Mesothelial cell of epicardium (in vitro differentiated cells): ENCODE results near the gene ZMYM4. TPM values are rescaled to one million over a fixed set of nuclear protein-coding genes. Genes with fewer than 3 reads are reported as not detected.

Experiments used
- DNase-seq, 2 experiments: peaks; one replicate each; pipeline ENCODE4 v3.0.0; 2021; ENCODE audit warnings: low spot score in 2 of 2; ENCODE audit not compliant: unreplicated experiment in 2 of 2
- H3K27ac Mint-ChIP-seq: 2 replicates; pipeline ENCODE4 v1.8.0; 2021; ENCODE audit warnings: mixed read lengths
- H3K27me3 Mint-ChIP-seq: 2 replicates; pipeline ENCODE4 v1.8.0; 2021; ENCODE audit warnings: low read depth, mixed read lengths
- H3K36me3 Mint-ChIP-seq: 2 replicates; pipeline ENCODE4 v1.8.0; 2021; ENCODE audit warnings: mixed read lengths
- H3K4me1 Mint-ChIP-seq: 2 replicates; pipeline ENCODE4 v1.8.0; 2021; ENCODE audit warnings: mixed read lengths
- H3K4me3 Mint-ChIP-seq: 2 replicates; pipeline ENCODE4 v1.8.0; 2021; ENCODE audit warnings: mild to moderate bottlenecking, moderate library complexity, mixed read lengths
- H3K9me3 Mint-ChIP-seq: 2 replicates; pipeline ENCODE4 v1.8.0; 2021; ENCODE audit warnings: mixed read lengths
- total RNA-seq: library from RNA; stranded (reverse); gene quantifications from 3 replicates; pipeline ENCODE4 v1.2.1, GENCODE V29; 2021
- TF ChIP-seq, protein P1 (sequence below): fragments of 200-600 bp; sonication (generic); IDR thresholded peaks from one replicate; pipeline ENCODE4 v1.5.0; 2021; ENCODE audit warnings: antibody characterized with exemption; ENCODE audit not compliant: unreplicated experiment

Gene ZMYM4
- total RNA-seq, 1 donor from 2014 or later = 91.3 TPM

DNA sequence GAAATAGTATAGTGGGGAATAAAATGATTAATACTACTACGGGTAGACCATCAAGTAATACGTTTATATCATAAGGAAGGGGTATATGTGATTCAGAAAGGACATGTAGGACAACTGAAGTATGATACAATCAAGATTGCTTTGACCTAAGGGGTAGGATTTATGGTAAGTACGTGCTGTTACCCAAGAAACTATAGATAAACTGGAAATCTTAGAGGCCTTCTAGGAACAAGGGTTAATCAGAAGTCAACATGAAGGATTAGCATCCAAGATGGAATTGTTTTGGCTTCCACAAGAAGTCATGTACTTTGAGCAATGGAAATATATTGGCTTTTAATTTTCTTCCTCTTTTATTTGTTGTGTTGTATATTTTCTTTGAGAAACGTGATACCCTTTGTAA lies 13.2 kb upstream of the ZMYM4 start:
- Mint-ChIP-seq H3K4me1 (no peaks in the 10 kb centered on the region), H3K9me3 (no peaks in the 10 kb centered on the region), H3K27ac (no peak overlapping the region), H3K27me3 (peaks cover 3% of the 10 kb centered on the region), H3K4me3 (no peak overlapping the region), H3K36me3 (no peaks in the 10 kb centered on the region)
- DNase-seq = no peak
- TF ChIP-seq, protein P1, sequence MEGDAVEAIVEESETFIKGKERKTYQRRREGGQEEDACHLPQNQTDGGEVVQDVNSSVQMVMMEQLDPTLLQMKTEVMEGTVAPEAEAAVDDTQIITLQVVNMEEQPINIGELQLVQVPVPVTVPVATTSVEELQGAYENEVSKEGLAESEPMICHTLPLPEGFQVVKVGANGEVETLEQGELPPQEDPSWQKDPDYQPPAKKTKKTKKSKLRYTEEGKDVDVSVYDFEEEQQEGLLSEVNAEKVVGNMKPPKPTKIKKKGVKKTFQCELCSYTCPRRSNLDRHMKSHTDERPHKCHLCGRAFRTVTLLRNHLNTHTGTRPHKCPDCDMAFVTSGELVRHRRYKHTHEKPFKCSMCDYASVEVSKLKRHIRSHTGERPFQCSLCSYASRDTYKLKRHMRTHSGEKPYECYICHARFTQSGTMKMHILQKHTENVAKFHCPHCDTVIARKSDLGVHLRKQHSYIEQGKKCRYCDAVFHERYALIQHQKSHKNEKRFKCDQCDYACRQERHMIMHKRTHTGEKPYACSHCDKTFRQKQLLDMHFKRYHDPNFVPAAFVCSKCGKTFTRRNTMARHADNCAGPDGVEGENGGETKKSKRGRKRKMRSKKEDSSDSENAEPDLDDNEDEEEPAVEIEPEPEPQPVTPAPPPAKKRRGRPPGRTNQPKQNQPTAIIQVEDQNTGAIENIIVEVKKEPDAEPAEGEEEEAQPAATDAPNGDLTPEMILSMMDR = no peak

DNA sequence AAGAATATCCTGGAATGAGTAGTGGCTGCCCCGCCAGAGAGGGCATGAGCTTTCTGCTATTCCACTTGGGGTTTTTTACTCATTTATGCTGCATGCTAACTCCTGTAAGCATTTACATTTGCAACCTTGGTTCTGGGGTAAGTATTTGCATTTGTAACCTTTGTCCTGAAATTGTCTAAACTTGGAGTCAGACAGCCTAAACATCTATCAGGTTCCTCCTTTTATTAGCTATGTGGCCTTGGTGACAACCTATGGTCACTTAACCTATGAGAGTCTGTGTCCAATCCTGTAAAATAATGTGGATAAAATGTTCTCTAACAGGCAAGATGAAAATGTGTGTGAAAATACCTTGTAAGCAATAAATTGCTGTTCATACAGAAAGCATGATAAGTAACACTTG lies 8.9 kb upstream of the ZMYM4 start:
- DNase-seq = no peak
- TF ChIP-seq, protein P1 = no peak
- H3K4me3 Mint-ChIP-seq = no peak overlapping the region
- no peak overlapping the region for H3K27ac Mint-ChIP-seq
- H3K4me1 Mint-ChIP-seq = peaks cover 1% of the 10 kb centered on the region
- H3K27me3 Mint-ChIP-seq = no peaks in the 10 kb centered on the region
- H3K36me3 Mint-ChIP-seq = no peaks in the 10 kb centered on the region
- H3K9me3 Mint-ChIP-seq = no peaks in the 10 kb centered on the region

DNA sequence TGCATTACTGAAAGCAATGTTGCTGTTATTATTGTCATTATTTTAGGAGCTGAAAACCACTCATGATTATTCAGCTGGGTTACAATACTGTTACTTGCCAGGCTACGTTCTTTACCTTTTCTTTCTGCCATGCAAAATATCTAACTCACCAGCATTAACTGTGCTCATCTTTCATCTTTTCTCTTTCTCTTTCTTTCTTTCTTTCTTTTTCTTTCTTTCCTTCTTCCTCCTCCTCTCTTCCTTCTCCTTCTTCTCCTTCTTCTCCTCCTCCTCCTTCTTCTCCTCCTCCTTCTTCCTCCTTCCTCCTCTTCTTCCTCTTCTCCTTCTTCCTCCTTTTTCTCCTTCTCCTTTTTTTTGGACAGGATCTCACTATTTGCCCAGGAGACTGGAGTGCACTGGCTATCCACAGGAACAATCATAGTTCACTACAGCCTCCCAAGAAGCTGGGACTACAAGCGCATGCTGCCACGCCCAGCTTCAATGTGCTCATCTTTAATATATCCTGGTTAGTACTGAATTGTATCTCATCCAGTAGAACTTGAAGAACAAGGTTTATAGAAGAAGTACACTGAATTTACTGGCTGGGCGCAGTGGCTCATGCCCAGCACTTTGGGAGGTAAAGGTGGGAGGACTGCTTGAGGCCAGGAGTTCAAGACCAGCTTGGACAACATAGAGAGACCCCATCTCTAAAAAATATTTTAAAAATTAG lies 6.9 kb upstream of the ZMYM4 start:
- Mint-ChIP-seq H3K4me3 (no peak overlapping the region), H3K27ac (no peak overlapping the region)

DNA sequence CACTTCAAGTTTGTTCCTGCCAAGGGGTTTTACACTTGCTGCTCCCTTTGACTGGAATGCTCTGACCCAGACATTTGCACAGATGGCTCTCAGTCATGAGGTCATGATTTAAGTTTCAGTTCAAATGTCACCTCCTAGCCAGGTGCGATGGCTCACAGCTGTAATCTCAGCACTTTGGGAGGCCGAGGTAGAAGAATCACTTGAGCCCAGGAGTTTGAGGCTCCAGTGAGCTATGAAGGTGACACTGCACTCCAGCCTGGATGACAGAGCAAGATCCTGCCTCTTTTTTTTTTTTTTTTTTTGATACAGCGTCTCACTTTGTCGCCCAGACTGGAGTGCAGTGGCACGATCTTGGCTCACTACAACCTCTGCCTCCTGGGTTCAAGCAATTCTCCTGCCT lies 4.5 kb upstream of the ZMYM4 start:
- TF ChIP-seq, protein P1 = no peak
- Mint-ChIP-seq H3K36me3 (no peaks in the 10 kb centered on the region), H3K4me1 (peaks cover 19% of the 10 kb centered on the region), H3K9me3 (no peaks in the 10 kb centered on the region), H3K27me3 (no peaks in the 10 kb centered on the region), H3K4me3 (no peak overlapping the region), H3K27ac (no peak overlapping the region)
- DNase-seq = no peak

More for the DNA sequence above, 6.9 kb upstream of the ZMYM4 start:
- Mint-ChIP-seq H3K9me3 (no peaks in the 10 kb centered on the region), H3K27me3 (no peaks in the 10 kb centered on the region), H3K36me3 (no peaks in the 10 kb centered on the region), H3K4me1 (peaks cover 13% of the 10 kb centered on the region)
- no peak for DNase-seq
- TF ChIP-seq, protein P1 = no peak

DNA sequence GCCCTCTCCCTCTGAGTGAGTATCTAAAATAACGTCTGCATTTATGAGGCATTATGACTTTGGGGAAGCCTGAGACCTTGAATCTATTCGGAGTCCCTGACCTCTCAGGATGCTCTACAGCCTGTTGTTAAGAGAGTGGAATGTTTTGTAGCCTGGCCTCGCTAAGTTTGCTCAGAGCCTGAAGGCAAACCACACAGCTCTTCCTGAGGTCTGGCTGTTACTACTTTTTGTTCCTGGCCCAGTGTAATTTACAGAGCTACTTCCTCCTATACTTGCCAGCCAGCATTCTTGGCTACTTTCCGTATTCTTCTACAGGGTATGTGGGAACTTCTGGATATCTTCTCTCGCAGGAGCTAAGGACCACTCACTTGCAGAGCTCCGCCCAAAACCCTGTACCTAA lies 3.6 kb upstream of the ZMYM4 start:
- Mint-ChIP-seq H3K4me1 (peaks cover 22% of the 10 kb centered on the region), H3K4me3 (no peak overlapping the region), H3K36me3 (no peaks in the 10 kb centered on the region), H3K9me3 (no peaks in the 10 kb centered on the region), H3K27me3 (no peaks in the 10 kb centered on the region), H3K27ac (peak overlapping the region; percentile 84)
- TF ChIP-seq, protein P1 = no peak
- no peak for DNase-seq

DNA sequence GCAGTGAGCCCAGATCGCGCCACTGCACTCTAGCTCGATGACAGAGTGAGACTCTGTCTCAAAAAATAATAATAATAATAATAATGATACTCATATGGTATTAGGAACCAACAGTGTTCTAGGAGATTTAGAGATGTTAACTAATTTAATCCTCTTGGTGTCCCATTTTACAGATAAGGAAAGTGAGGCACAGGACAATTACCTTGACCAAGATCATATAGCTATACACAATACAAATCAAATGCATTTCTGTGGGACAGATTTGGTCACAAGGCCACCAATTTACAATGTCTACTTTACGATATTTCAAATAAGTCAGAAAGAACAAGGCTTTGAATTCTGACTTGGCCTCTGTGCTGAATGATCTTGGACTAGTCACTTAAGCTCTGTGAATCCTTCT lies 2.2 kb upstream of the ZMYM4 start:
- Mint-ChIP-seq H3K9me3 (no peaks in the 10 kb centered on the region), H3K36me3 (peaks cover 4% of the 10 kb centered on the region), H3K27me3 (no peaks in the 10 kb centered on the region), H3K4me3 (no peak overlapping the region), H3K4me1 (peaks cover 33% of the 10 kb centered on the region), H3K27ac (no peak overlapping the region)
- TF ChIP-seq, protein P1 = no peak
- DNase-seq = no peak
